Keratinocyte (primary cell): ENCODE data around the gene USP26.

ENCODE experiments used
- CTCF ChIP-seq, 3 experiments: IDR thresholded peaks in 1 of 3; conservative IDR thresholded peaks in 1 of 3; optimal IDR thresholded peaks in 1 of 3; 2 replicates in 2 of 3; 3 replicates in 1 of 3; pipeline versions ENCODE3 to v1.5.1; 2011; ENCODE audit warnings: low read length in 3 of 3, mild to moderate bottlenecking in 3 of 3, moderate library complexity in 2 of 3, control low read depth in 1 of 3, inconsistent platforms in 1 of 3; ENCODE audit not compliant: insufficient read depth in 2 of 3; ENCODE audit errors: extremely low read depth in 1 of 3
- EZH2 ChIP-seq: IDR thresholded peaks from one replicate; pipeline ENCODE4 v1.6.1; 2012; ENCODE audit warnings: inconsistent platforms, mild to moderate bottlenecking, low read length, moderate library complexity

- TF ChIP-seq CTCF (optimal IDR thresholded peaks at IDR 0.05 in 1 of 3, IDR thresholded peaks at IDR 0.05 in 1 of 3, conservative IDR thresholded peaks at IDR 0.05 in 1 of 3; ENCODE audit: extremely low read depth in 1 of 3, insufficient read depth in 2 of 3, low read length in 3 of 3) (no peak), EZH2 (no peak)
Observed at GRCh38 chrX:133081990-133082389, 14.9 kb downstream of the USP26 start.
